Ishikawa (cell line): Measurements from ENCODE around the gene BGLAP.

Experiments
- CEBPB ChIP-seq: IDR thresholded peaks from 2 replicates; pipeline ENCODE4 v1.6.1; 2012
- CREB1 ChIP-seq: IDR thresholded peaks from 2 replicates; pipeline ENCODE4 v1.6.1; 2012; ENCODE audit warnings: low read depth
- EGR1 ChIP-seq: IDR thresholded peaks from 2 replicates; pipeline ENCODE4 v1.6.1; 2012
- EP300 ChIP-seq: IDR thresholded peaks from 2 replicates; pipeline ENCODE4 v1.6.1; 2012; ENCODE audit warnings: borderline replicate concordance
- FOXM1 ChIP-seq: IDR thresholded peaks from 2 replicates; pipeline ENCODE4 v1.6.1; 2012; ENCODE audit warnings: low read depth, borderline replicate concordance
- NFIC ChIP-seq: IDR thresholded peaks from 2 replicates; pipeline ENCODE4 v1.6.1; 2012
- RAD21 ChIP-seq: IDR thresholded peaks from 2 replicates; pipeline ENCODE4 v1.6.1; 2012; ENCODE audit warnings: low read depth
- TAF1 ChIP-seq: IDR thresholded peaks from 2 replicates; pipeline ENCODE4 v1.6.1; 2012; ENCODE audit warnings: low read depth, mild to moderate bottlenecking
- TCF12 ChIP-seq: IDR thresholded peaks from 2 replicates; pipeline ENCODE4 v1.6.1; 2012; ENCODE audit warnings: low read depth
- TEAD4 ChIP-seq: IDR thresholded peaks from 2 replicates; pipeline ENCODE4 v1.6.1; 2012
- YY1 ChIP-seq: IDR thresholded peaks from 2 replicates; pipeline ENCODE4 v1.6.1; 2012; ENCODE audit warnings: low read depth
- ZBTB7A ChIP-seq: IDR thresholded peaks from 2 replicates; pipeline ENCODE4 v1.6.1; 2012; ENCODE audit warnings: low read depth
- TF ChIP-seq, protein P1 (sequence below): IDR thresholded peaks from 2 replicates; pipeline ENCODE4 v1.6.1; 2012
- TF ChIP-seq, protein P2 (sequence below): IDR thresholded peaks from 2 replicates; pipeline ENCODE4 v1.6.1; 2012; ENCODE audit warnings: low read depth, mild to moderate bottlenecking
- TF ChIP-seq, protein P3 (sequence below): IDR thresholded peaks from 2 replicates; pipeline ENCODE4 v1.6.1; 2012

Gene BGLAP

DNA sequence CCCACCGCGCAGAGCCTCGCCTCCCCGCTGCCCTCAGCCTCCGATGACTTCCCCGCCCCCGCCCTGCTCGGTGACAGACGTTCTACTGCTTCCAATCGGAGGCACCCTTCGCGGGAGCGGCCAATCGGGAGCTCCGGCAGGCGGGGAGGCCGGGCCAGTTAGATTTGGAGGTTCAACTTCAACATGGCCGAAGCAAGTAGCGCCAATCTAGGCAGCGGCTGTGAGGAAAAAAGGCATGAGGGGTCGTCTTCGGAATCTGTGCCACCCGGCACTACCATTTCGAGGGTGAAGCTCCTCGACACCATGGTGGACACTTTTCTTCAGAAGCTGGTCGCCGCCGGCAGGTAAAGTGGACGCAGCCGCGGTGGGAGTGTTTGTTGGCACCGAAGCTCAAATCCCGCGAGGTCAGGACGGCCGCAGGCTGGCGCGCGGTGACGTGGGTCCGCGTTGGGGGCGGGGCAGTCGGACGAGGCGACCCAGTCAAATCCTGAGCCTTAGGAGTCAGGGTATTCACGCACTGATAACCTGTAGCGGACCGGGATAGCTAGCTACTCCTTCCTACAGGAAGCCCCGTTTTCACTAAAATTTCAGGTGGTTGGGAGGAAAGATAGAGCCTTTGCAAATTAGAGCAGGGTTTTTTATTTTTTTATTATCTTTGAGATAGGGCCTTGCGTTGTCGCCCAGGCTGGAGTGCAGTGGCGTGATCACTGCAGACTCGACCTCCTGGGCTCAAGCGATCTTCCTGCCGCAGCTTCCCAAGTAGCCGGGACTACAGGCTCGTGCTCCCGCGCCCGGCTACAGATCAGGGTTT lies 28.9 kb upstream of the BGLAP start, which contains the start of gene PMF1:
Gene PMF1 (plus strand): TSS at position 175 of the 811 bp plus-strand sequence. CDS start 9 bp downstream, at position 184.
- TF ChIP-seq TEAD4 (peak; percentile 14; the same call in 1 of the 2 replicates), EGR1 (peak; percentile 65; the same call in 1 of the 2 replicates), NFIC (0 out of 2 replicates have a peak, but pooled peaks have one; percentile 29), EP300 (no peak; the same call in 1 of the 2 replicates), TAF1 (peak; percentile 90), CREB1 (peak; percentile 84), TCF12 (no peak), YY1 (peak; percentile 92)
- TF ChIP-seq, protein P1, sequence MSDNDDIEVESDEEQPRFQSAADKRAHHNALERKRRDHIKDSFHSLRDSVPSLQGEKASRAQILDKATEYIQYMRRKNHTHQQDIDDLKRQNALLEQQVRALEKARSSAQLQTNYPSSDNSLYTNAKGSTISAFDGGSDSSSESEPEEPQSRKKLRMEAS = peak; percentile 76; the same call in 1 of the 2 replicates
- TF ChIP-seq, protein P2, sequence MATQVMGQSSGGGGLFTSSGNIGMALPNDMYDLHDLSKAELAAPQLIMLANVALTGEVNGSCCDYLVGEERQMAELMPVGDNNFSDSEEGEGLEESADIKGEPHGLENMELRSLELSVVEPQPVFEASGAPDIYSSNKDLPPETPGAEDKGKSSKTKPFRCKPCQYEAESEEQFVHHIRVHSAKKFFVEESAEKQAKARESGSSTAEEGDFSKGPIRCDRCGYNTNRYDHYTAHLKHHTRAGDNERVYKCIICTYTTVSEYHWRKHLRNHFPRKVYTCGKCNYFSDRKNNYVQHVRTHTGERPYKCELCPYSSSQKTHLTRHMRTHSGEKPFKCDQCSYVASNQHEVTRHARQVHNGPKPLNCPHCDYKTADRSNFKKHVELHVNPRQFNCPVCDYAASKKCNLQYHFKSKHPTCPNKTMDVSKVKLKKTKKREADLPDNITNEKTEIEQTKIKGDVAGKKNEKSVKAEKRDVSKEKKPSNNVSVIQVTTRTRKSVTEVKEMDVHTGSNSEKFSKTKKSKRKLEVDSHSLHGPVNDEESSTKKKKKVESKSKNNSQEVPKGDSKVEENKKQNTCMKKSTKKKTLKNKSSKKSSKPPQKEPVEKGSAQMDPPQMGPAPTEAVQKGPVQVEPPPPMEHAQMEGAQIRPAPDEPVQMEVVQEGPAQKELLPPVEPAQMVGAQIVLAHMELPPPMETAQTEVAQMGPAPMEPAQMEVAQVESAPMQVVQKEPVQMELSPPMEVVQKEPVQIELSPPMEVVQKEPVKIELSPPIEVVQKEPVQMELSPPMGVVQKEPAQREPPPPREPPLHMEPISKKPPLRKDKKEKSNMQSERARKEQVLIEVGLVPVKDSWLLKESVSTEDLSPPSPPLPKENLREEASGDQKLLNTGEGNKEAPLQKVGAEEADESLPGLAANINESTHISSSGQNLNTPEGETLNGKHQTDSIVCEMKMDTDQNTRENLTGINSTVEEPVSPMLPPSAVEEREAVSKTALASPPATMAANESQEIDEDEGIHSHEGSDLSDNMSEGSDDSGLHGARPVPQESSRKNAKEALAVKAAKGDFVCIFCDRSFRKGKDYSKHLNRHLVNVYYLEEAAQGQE = no peak

DNA sequence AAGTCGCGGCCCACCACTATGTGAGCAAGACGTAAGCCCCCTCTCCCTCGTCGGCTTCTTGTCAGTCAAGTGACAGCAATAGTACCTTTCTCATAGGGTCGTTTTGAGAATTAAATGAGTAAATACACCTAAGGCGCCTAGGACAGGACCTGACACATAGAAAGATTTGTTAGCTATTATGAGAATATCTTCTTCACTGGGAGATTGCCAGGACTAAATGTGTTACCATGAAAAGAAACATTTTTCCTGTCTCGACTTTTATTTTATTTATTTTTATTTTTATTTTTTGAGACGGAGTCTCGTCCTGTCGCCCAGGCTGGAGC lies 28.4 kb upstream of the BGLAP start:
- no peak for TF ChIP-seq NFIC
- no peak for TF ChIP-seq ZBTB7A
- TF ChIP-seq TAF1 = no peak
- TF ChIP-seq, protein P2 = no peak
- no peak for TF ChIP-seq YY1
- TF ChIP-seq RAD21 = no peak
- TF ChIP-seq EGR1 = no peak
- no peak for TF ChIP-seq CEBPB
- no peak for TF ChIP-seq CREB1
- TF ChIP-seq EP300 = no peak
- TF ChIP-seq, protein P3, sequence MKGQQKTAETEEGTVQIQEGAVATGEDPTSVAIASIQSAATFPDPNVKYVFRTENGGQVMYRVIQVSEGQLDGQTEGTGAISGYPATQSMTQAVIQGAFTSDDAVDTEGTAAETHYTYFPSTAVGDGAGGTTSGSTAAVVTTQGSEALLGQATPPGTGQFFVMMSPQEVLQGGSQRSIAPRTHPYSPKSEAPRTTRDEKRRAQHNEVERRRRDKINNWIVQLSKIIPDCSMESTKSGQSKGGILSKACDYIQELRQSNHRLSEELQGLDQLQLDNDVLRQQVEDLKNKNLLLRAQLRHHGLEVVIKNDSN = no peak
- TF ChIP-seq, protein P1 = no peak
- TF ChIP-seq FOXM1 = no peak
- TF ChIP-seq TCF12 = no peak
- no peak for TF ChIP-seq TEAD4

DNA sequence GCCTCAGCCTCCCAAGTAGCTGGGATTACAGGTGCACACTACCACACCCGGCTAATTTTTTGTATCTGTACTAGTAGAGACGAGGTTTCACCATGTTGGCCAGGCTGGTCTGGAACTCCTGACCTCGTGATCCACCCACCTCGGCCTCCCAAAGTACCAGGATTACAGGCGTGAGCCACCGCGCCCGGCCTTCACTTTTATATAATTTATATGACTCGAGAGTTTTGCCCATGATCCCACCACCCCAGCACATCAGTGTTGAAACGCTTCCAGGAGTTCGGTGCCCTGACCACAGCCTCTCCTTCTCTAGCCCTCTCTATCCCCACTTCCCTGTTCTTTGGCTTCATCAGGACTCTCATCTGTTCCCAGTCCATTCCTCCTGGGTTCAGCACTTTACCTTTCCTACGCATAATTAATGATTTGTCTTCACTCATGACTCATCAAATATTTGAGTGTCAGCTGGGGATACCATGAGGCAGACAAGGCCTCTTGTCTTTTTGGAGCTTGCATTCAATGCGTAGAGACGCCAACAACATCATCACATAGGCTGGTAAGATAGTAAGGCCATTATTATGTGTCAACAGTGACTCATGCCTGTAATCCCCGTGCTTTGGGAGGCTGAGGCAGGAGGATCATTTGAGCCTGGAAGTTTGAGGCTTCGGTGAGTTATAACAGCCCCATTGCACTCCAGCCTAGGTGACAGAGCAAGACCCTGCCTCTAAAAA lies 27.8 kb upstream of the BGLAP start:
- no peak for TF ChIP-seq TAF1
- TF ChIP-seq CREB1 = no peak
- TF ChIP-seq, protein P3 = no peak
- no peak for TF ChIP-seq ZBTB7A
- TF ChIP-seq YY1 = no peak
- TF ChIP-seq, protein P2 = no peak
- no peak for TF ChIP-seq TCF12
- TF ChIP-seq EP300 = no peak
- TF ChIP-seq EGR1 = no peak

DNA sequence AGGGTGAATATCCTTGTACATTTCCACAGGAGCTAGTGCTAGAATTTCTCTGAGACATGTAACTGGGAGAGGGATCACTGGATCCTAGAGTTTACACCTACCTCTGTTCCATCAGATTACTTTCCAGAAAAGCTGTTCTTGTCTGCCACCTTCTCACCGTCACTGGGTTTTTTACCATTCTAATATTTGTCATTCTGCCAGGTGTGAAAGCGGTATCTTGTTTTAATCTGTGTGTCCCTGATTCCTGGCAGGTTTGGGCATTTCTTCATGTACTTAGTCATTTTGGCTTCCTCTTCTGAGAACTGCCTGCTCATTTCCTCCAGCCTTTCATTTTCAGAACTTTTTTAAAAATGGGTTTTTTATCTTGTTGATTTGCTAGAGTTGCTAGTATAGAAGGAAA lies 24.1 kb upstream of the BGLAP start:
- TF ChIP-seq TAF1 (no peak), TEAD4 (no peak), RAD21 (no peak), EGR1 (no peak), NFIC (no peak), ZBTB7A (no peak), TCF12 (no peak), FOXM1 (no peak), YY1 (no peak), CEBPB (no peak), CREB1 (no peak)
- TF ChIP-seq, protein P3 = no peak
- TF ChIP-seq, protein P1 = no peak
